Superior temporal gyrus (tissue), 1 donor: ENCODE measurements around the gene TMEM94.
"Not testable (repeated sequence)": the region's sequence is repeated elsewhere in the genome, so short reads cannot be mapped to it uniquely, and the experiment has no call there.

ENCODE experiments used
- DNase-seq: peaks from one replicate; pipeline ENCODE4 v3.0.0-alpha.2; 2016; ENCODE audit errors: extremely low spot score

TMEM94 gene

GRCh38 chr17:75511270-75511609 is 54.8 kb downstream of the TMEM94 start:
- no peak for DNase-seq

DNA sequence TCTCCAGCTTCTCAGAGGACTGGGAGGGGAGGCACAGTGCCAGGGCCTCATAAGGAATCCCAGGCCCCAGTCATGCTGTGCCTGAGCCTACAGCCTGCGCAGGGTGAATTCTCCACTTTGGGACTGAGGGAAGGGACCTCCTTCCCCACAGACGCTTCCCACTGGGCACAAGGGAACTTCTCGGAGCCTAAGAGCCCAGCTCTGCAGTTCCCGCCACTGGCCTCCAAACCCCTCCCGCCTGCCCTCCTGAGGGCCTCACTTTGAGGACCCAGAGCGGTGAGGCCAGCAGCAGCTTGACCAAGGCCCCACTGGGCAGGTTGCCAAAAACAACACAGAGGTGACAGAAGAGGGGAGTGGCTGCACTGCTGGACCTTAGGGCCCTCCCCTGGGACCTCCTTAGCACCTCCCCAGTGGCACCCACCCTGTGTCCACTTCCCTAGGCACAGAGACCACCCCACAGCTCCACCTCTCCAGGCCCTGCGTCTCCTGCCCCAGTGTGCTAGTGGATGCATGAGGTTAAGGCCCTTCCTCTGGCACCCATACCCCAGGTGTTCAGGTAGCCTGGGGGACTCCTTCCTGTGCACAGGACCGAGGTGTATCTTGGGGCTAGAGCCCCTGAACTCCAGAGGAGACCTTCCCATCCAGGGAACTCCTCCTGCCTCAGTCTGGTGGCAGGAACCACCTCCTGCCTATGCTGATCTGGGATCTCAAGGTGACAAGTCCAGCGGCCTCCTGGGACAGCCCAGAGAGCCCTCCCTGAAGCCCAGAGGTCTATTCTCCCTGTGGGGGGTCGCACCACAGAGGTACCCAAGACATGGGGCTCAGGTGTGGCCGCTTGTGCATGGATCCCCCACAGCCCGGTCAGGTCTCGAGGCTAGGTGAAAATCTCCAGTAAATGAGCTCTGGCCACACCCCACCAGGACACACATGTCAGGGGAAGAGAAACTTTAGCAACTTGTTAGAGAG is 55.5 kb downstream of the TMEM94 start:
- no peak for DNase-seq

GRCh38 chr17:75512926-75513640 is 56.6 kb downstream of the TMEM94 start:
- DNase-seq, result no peak

DNA sequence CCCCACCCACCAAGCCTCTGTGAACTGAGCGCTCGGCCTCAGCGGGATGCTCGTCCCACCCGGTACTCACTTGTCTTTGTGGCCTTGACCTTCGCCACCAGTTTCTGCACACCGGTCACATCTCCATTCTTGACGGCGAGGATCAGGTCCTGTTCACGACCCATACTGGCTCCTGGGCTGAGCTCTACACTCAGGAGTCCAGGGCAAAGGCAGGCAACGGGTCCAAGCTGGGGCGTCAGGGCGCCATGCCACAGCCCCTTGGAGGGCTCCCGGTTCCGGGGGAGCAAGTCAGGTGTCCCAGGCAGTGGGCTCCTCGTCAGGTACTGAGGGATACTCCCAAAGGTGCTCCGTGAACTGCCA is 57.2 kb downstream of the TMEM94 start:
- DNase-seq, result no peak

GRCh38 chr17:75514299-75514918 is 58.0 kb downstream of the TMEM94 start:
- DNase-seq, result no peak

DNA sequence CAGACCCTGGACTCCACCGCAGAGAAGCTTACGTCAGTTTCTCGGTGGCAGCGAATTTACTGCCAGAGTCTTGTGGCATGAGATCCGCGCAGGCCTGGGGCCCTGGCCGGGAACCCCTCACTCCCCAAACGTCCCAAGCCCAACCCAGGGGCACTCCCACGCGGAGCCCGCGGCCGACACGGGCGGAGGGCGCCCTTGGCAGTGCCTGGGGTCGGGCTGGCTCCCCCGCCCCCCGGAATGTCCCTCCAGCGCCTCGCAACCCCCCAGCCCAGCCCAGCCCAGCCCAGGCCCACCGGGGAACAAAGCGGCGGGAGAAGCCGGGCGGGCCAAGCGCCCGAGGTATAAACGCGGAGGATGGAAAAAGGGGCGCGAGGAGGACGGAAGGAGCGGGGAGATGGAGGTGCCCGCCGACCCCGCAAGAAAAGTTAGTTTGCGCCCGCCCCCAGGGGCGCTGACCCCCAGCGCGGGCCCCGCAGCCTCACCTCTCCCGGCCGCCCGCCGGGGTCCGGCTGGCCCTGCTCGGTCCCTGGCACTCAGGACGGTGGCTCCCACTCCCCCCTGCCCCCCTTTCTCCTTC is 58.6 kb downstream of the TMEM94 start:
- DNase-seq, result no peak

GRCh38 chr17:75515496-75516254 is 59.2 kb downstream of the TMEM94 start, which contains the start of gene CASKIN2:
Gene CASKIN2 (minus strand): TSS chr17:75515537. CDS start chr17:75513804, 1,733 bp downstream.
- DNase-seq, result peak; percentile 88

GRCh38 chr17:75516255-75516618 is 59.8 kb downstream of the TMEM94 start, which contains the start of gene TSEN54:
Gene TSEN54 (plus strand): TSS chr17:75516528. CDS start chr17:75516561, 33 bp downstream.
- DNase-seq, result peak; percentile 86

DNA sequence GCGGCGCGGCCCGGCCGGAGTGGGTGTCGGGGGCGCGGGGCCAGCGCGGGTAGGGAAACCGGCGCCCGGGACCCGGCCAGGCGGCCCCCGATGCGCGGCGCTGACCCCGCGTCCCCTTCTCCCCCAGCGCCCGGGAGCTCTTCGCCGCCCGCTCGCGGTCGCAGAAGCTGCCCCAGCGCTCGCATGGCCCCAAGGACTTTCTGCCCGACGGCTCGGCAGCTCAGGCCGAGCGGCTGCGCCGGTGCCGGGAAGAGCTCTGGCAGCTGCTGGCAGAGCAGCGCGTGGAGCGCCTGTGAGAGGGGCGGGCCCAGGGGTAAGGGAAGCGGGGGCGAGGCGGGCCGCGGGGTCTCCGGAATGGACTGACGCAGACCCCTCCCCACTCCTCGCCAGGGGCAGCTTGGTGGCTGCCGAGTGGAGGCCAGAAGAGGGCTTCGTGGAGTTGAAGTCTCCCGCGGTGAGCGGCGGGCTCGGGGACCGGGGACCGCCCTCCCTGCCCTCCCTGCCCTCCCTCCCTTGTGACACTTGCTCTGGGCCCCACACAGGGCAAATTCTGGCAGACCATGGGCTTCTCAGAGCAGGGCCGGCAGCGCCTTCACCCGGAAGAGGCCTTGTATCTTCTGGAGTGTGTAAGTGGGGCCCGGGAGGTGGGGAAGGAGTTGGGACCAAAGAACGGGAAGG is 60.3 kb downstream of the TMEM94 start:
- no peak for DNase-seq

GRCh38 chr17:75517297-75517865 is 60.9 kb downstream of the TMEM94 start:
- no peak for DNase-seq

DNA sequence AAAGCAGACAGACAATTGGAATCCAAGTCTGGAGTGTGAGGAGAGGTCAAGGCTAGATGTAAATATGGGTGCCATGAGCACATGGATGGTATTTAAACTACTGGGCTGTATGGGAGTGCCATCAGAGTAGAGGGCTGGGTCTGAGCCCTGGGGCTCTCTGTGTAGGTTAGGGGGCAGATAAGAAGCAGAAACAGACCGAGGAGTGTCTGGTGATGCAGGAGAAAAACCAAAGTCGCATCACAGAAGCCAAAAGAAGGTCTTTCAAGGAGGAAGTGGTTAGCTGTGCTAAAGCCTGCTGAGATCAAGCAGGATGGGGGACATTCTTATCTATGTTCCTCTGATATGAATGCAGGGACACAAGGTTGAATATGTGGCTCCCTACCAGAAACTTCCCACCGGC is 61.8 kb downstream of the TMEM94 start:
- DNase-seq, result no peak

DNA sequence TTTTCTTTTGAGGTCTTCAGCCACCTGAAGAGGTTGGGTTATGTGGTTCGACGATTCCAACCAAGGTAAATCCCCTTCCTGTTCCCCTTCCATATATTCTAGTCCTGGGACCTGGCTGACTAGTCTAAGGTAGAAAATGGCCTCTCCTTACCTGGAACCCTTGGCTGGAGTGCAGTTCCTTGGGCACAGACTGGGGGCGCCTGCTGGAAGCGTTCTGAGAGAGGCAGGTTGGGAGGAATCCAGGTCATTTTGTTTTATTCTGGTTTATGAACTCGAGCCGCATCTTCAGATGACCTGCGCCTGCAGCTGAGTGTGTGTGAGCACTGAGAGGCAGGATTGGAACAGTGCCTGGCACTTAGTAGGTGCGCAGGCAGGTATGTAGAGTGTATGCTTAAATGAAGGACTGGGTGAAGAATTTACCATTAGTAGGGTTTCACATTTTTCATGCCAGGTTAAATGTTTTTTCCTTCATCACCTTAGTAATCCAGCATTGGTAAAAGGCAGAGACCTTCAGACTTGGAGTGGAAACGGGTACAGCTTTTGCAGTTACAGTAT is 62.6 kb downstream of the TMEM94 start:
- DNase-seq, result no peak

GRCh38 chr17:75520413-75520812 is 64.0 kb downstream of the TMEM94 start:
- not testable (repeated sequence) for DNase-seq

DNA sequence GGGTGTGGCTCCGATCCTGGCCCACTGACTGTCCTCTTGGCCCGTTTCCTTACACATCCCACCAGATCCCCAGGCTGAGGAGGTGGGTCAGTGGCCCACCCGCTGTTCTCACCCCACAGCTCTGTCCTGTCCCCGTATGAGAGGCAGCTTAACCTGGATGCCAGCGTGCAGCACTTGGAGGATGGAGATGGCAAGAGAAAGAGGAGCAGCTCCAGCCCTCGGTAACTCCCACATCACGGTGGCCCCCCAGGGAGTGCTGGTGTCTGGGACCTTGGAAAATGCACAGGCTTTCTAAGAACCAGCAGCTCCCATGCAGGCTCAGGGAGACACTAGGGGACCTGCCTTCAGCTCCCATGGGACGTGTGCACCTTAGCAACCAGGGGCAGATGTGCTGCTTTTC is 64.9 kb downstream of the TMEM94 start:
- DNase-seq, result no peak

DNA sequence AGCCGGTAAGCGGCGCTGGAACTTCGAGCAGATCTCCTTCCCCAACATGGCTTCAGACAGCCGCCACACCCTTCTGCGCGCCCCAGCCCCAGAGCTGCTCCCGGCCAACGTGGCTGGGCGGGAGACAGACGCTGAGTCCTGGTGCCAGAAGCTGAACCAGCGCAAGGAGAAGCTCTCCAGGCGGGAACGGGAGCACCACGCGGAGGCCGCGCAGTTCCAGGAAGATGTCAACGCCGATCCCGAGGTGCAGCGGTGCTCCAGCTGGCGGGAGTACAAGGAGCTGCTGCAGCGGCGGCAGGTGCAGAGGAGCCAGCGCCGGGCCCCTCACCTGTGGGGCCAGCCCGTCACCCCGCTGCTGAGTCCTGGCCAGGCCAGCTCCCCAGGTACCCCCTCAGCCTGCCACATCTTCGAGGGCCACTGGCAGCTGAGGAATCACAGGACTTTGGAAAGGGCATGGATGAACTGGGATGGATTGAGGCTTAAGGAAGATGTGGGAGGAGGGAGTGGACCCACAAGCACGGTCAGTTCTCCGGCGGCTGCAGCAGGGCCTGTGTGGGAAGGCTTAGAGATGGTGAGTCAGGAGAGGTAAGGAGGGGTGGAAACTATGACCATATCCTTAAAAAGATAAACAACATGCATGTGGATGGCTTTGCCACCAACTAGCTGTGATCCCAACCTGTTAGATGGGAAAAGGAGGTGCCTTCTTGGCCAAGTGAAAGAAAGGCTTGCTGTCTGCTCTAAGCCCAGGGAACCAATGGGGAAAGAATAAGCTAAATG is 65.7 kb downstream of the TMEM94 start:
- DNase-seq, result no peak

DNA sequence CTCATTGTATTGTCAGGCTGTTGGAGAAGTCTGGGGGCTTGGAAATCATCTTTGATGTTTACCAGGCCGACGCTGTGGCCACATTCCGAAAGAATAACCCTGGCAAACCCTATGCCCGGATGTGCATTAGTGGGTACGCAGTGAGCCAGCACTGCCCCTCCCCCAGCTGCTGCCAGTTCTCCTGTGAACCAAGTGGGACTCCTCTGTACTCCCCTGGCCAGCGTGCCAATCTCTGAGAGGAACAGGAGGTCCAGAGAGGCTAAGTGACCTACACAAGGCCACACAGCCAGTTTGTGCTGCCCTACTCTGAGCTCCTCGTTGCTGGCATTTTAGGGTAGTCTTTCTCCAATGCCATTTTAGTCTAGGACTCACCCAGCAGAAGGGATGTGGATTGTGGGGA is 67.2 kb downstream of the TMEM94 start:
- DNase-seq, result no peak

- no peak for DNase-seq
These were observed 68.0 kb downstream of the TMEM94 start for GRCh38 chr17:75524269-75524969.

GRCh38 chr17:75524970-75525805 is 68.8 kb downstream of the TMEM94 start, which contains the start of gene LLGL2:
Gene LLGL2 (plus strand): TSS chr17:75525697. CDS start chr17:75543427, 17,730 bp downstream.
- no peak for DNase-seq
